ENCODE measurements around the gene SNX25. TPM values are rescaled to one million over a fixed set of nuclear protein-coding genes. Genes with fewer than 3 reads are reported as not detected.

SNX25 gene
- total and polyA plus RNA-seq, 2 of the 13 experiments (the other 11 are each of a cell fraction or from before 2014, with no cell fraction given), result 23.4 to 23.5 TPM

DNA sequence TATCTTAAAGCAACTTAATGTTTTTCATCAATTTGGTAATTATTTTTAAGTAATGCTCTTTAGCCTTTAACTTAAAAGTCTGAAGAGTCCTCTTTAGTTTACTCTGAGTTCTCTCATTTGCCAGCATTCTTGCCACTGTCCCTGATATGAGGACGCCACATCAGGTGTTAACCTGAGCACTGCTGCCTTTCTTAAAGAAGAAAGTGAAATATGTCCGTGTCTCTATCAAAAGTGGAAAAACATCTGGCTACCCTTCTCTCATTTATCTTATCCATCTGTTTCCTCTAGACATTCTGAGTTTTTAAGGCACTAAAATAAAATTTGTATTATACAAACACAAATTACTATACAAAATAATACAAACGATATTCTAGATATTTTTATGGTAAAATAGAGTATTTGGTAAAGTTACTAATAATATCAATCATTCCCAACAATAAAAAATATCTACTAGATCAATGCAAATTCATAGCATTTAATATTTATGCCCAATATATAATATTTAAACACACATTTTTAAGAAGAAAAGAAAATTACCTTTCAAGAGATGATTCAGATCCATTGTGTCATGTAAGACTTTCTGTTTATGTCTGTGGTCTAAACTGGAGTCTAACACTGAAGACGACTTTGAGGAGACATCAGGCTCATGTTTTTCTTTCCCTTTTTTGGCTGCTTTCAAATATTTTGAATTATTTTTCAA is 19.6 kb upstream of the SNX25 start:
- CTCF ChIA-PET (ENCODE audit: low intra/inter-chr PET ratio, low total read pairs), result no interaction called here

More for the DNA sequence above, 19.6 kb upstream of the SNX25 start:
- TF ChIP-seq, protein P1, sequence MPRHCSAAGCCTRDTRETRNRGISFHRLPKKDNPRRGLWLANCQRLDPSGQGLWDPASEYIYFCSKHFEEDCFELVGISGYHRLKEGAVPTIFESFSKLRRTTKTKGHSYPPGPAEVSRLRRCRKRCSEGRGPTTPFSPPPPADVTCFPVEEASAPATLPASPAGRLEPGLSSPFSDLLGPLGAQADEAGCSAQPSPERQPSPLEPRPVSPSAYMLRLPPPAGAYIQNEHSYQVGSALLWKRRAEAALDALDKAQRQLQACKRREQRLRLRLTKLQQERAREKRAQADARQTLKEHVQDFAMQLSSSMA (CRISPR knock-in tag; IDR thresholded peaks at IDR 0.05), result no peak
- no peak for TF ChIP-seq ZNF460 (CRISPR knock-in tag; IDR thresholded peaks at IDR 0.05; ENCODE audit: borderline replicate concordance)
- TF ChIP-seq BRF2 (CRISPR knock-in tag; IDR thresholded peaks at IDR 0.05), result no peak
- TF ChIP-seq ETV6 (CRISPR knock-in tag; conservative IDR thresholded peaks at IDR 0.05), result no peak
- TF ChIP-seq, protein P2, sequence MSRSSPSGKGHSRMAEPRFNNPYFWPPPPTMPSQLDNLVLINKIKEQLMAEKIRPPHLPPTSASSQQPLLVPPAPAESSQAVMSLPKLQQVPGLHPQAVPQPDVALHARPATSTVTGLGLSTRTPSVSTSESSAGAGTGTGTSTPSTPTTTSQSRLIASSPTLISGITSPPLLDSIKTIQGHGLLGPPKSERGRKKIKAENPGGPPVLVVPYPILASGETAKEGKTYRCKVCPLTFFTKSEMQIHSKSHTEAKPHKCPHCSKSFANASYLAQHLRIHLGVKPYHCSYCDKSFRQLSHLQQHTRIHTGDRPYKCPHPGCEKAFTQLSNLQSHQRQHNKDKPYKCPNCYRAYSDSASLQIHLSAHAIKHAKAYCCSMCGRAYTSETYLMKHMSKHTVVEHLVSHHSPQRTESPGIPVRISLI (CRISPR knock-in tag; IDR thresholded peaks at IDR 0.05; ENCODE audit: borderline replicate concordance), result no peak
- TF ChIP-seq ATF7 (IDR thresholded peaks at IDR 0.05), result no peak
- TF ChIP-seq ATF7 (CRISPR knock-in tag; IDR thresholded peaks at IDR 0.05), result no peak
- TF ChIP-seq ZFYVE20 (CRISPR knock-in tag; IDR thresholded peaks at IDR 0.05; ENCODE audit: borderline replicate concordance, low read depth), result no peak
- TF ChIP-seq, protein P3, sequence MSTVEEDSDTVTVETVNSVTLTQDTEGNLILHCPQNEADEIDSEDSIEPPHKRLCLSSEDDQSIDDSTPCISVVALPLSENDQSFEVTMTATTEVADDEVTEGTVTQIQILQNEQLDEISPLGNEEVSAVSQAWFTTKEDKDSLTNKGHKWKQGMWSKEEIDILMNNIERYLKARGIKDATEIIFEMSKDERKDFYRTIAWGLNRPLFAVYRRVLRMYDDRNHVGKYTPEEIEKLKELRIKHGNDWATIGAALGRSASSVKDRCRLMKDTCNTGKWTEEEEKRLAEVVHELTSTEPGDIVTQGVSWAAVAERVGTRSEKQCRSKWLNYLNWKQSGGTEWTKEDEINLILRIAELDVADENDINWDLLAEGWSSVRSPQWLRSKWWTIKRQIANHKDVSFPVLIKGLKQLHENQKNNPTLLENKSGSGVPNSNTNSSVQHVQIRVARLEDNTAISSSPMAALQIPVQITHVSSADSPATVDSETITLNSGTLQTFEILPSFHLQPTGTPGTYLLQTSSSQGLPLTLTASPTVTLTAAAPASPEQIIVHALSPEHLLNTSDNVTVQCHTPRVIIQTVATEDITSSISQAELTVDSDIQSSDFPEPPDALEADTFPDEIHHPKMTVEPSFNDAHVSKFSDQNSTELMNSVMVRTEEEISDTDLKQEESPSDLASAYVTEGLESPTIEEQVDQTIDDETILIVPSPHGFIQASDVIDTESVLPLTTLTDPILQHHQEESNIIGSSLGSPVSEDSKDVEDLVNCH (CRISPR knock-in tag; IDR thresholded peaks at IDR 0.05), result no peak
- no peak for TF ChIP-seq TBL1XR1 (IDR thresholded peaks at IDR 0.05; ENCODE audit: borderline replicate concordance, low read length, partially characterized antibody)
- no peak for TF ChIP-seq ZNF512 (CRISPR knock-in tag; IDR thresholded peaks at IDR 0.05)
- TF ChIP-seq ZNF414 (CRISPR knock-in tag; IDR thresholded peaks at IDR 0.05), result no peak
- TF ChIP-seq HNRNPK (IDR thresholded peaks at IDR 0.05; ENCODE audit: low read depth, low read length, poor library complexity, severe bottlenecking), result no peak
- no peak for TF ChIP-seq ZNF567 (CRISPR knock-in tag; IDR thresholded peaks at IDR 0.05; ENCODE audit: borderline replicate concordance)
- no peak overlapping the region for H3K4me3 ChIP-seq (replicated peaks in 1 of 3; ENCODE audit: insufficient read depth in 1 of 3, low read depth in 2 of 3, low read length in 3 of 3)
- no peak for DNase-seq (ENCODE audit: low spot score)
- H4K20me1 ChIP-seq (ENCODE audit: insufficient read depth, low read length), result peaks cover 17% of the 10 kb centered on the region
- no peak overlapping the region for H3K27ac ChIP-seq (ENCODE audit: extremely low read length, insufficient read depth, low read length)
- no peaks in the 10 kb centered on the region; the same call in 1 of the 2 replicates for H3K4me1 ChIP-seq (ENCODE audit: insufficient read depth, low read length)
- no peak overlapping the region for H3K9ac ChIP-seq (ENCODE audit: insufficient read depth, low read depth, low read length)
- no peaks in the 10 kb centered on the region for H3K9me3 ChIP-seq (ENCODE audit: low read length)
- peaks cover 61% of the 10 kb centered on the region for H3K79me2 ChIP-seq (ENCODE audit: insufficient read depth, low read length)
- WGBS (ENCODE audit: low lambda C conversion rate), result 85% methylated on average over 4 of the region's 4 CpGs
- H3K27me3 ChIP-seq (ENCODE audit: control insufficient read depth in 1 of 2, insufficient read depth in 2 of 2, low read length in 2 of 2), result no peaks in the 10 kb centered on the region
- peaks cover 9 to 31% of the 10 kb centered on the region in 2 experiments for H3K36me3 ChIP-seq (replicated peaks in 1 of 2; ENCODE audit: control insufficient read depth in 1 of 2, insufficient read depth in 2 of 2, low read length in 2 of 2)
- no peak overlapping the region for H2AFZ ChIP-seq (ENCODE audit: low read length)
- no peak for ATAC-seq
- H3K4me2 ChIP-seq (ENCODE audit: low read depth, low read length), result no peak overlapping the region
- no peak for FAIRE-seq
- in situ Hi-C loops (cut with HindIII; ENCODE audit: extremely low pct_ligation_motif_present, low pct_unique_long_range_greater_than_20kb) (no loop called here), intact Hi-C loops (cut with micrococcal nuclease; ENCODE audit: unreplicated experiment) (no loop called here)
- POLR2A ChIA-PET, result no interaction called here
- no TSS peak for BruUV-seq (replicated peaks)
